ENCODE data around the gene SMC1B.

DNA sequence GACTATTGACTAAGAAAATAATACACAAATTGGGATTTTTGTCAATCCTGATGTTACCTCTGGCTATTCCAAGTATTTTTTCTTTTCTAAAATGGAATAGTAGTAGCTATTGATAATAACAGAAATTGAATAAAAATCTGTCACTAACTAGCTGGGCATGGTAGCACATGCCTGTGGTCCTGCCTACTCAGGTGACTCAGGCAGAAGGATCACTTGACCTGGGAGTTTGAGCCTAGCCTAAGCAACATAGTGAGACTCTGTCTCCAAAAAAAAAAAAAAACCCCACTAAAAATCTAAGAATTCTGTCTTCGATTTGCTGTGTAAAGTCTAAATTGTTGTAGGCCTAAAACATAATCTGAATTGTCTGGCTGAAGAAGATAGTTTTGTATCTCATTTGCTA, 61.4 kb downstream of the SMC1B start:
- TF ChIP-seq, protein P1, sequence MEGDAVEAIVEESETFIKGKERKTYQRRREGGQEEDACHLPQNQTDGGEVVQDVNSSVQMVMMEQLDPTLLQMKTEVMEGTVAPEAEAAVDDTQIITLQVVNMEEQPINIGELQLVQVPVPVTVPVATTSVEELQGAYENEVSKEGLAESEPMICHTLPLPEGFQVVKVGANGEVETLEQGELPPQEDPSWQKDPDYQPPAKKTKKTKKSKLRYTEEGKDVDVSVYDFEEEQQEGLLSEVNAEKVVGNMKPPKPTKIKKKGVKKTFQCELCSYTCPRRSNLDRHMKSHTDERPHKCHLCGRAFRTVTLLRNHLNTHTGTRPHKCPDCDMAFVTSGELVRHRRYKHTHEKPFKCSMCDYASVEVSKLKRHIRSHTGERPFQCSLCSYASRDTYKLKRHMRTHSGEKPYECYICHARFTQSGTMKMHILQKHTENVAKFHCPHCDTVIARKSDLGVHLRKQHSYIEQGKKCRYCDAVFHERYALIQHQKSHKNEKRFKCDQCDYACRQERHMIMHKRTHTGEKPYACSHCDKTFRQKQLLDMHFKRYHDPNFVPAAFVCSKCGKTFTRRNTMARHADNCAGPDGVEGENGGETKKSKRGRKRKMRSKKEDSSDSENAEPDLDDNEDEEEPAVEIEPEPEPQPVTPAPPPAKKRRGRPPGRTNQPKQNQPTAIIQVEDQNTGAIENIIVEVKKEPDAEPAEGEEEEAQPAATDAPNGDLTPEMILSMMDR (IDR thresholded peaks at IDR 0.05) = no peak
- TF ChIP-seq POLR2A (IDR thresholded peaks at IDR 0.05) = no peak

All from thyroid gland (tissue), 4 donors.